ENCODE measurements around the gene COG5. TPM values are rescaled to one million over a fixed set of nuclear protein-coding genes. Genes with fewer than 3 reads are reported as not detected.

Gene COG5
- total RNA-seq, 1 experiment from 2014 or later, result 32.2 TPM

- no peak for DNase-seq (ENCODE audit: low spot score)
- Histone ChIP-seq H3K9me3 (ENCODE audit: low read depth, low read length, poor library complexity, severe bottlenecking) (no peaks in the 10 kb centered on the region), H3K27me3 (replicated peaks; ENCODE audit: insufficient read depth, low read depth, low read length, poor library complexity) (no peaks in the 10 kb centered on the region), H3K27ac (ENCODE audit: low read depth, low read length, poor library complexity, severe bottlenecking) (no peak overlapping the region), H3K4me3 (ENCODE audit: low read depth, low read length, poor library complexity, severe bottlenecking) (no peak overlapping the region), H3K36me3 (ENCODE audit: insufficient read depth, low read length, poor library complexity, severe bottlenecking) (no peaks in the 10 kb centered on the region), H3K4me1 (ENCODE audit: insufficient read depth, low read length, poor library complexity, severe bottlenecking) (no peaks in the 10 kb centered on the region)
- intact Hi-C loops (cut with micrococcal nuclease; ENCODE audit: unreplicated experiment), result no loop called here
- ChIA-PET POLR2A (ENCODE audit: low non-redundant PET) (no interaction called here), CTCF (no interaction called here)
- TF ChIP-seq EZH2 (IDR thresholded peaks at IDR 0.05; ENCODE audit: borderline replicate concordance, low read depth, low read length, poor library complexity, severe bottlenecking) (no peak), CTCF (conservative IDR thresholded peaks at IDR 0.05; ENCODE audit: low read depth, low read length) (no peak)
- BruUV-seq (replicated peaks), result no TSS peak
These were observed 289.2 kb downstream of the COG5 start for GRCh38 chr7:107274506-107274905.

- TF ChIP-seq CTCF (conservative IDR thresholded peaks at IDR 0.05; ENCODE audit: low read depth, low read length), result no peak
- TF ChIP-seq EZH2 (IDR thresholded peaks at IDR 0.05; ENCODE audit: borderline replicate concordance, low read depth, low read length, poor library complexity, severe bottlenecking), result no peak
- DNase-seq (ENCODE audit: low spot score), result no peak
- Histone ChIP-seq H3K4me3 (ENCODE audit: low read depth, low read length, poor library complexity, severe bottlenecking) (no peak overlapping the region), H3K36me3 (ENCODE audit: insufficient read depth, low read length, poor library complexity, severe bottlenecking) (no peaks in the 10 kb centered on the region), H3K27ac (ENCODE audit: low read depth, low read length, poor library complexity, severe bottlenecking) (no peak overlapping the region), H3K27me3 (replicated peaks; ENCODE audit: insufficient read depth, low read depth, low read length, poor library complexity) (no peaks in the 10 kb centered on the region), H3K9me3 (ENCODE audit: low read depth, low read length, poor library complexity, severe bottlenecking) (no peaks in the 10 kb centered on the region), H3K4me1 (ENCODE audit: insufficient read depth, low read length, poor library complexity, severe bottlenecking) (no peaks in the 10 kb centered on the region)
- ChIA-PET CTCF (no interaction called here), POLR2A (ENCODE audit: low non-redundant PET) (no interaction called here)
- intact Hi-C loops (cut with micrococcal nuclease; ENCODE audit: unreplicated experiment), result no loop called here
- BruUV-seq (replicated peaks), result no TSS peak
These were observed 293.9 kb downstream of the COG5 start for GRCh38 chr7:107269790-107270189.

GRCh38 chr7:107268594-107268993 is 295.1 kb downstream of the COG5 start:
- ChIA-PET POLR2A (ENCODE audit: low non-redundant PET) (no interaction called here), CTCF (no interaction called here)
- TF ChIP-seq CTCF (conservative IDR thresholded peaks at IDR 0.05; ENCODE audit: low read depth, low read length) (no peak), EZH2 (IDR thresholded peaks at IDR 0.05; ENCODE audit: borderline replicate concordance, low read depth, low read length, poor library complexity, severe bottlenecking) (no peak)
- Histone ChIP-seq H3K4me1 (ENCODE audit: insufficient read depth, low read length, poor library complexity, severe bottlenecking) (no peaks in the 10 kb centered on the region), H3K36me3 (ENCODE audit: insufficient read depth, low read length, poor library complexity, severe bottlenecking) (no peaks in the 10 kb centered on the region), H3K27ac (ENCODE audit: low read depth, low read length, poor library complexity, severe bottlenecking) (no peak overlapping the region), H3K4me3 (ENCODE audit: low read depth, low read length, poor library complexity, severe bottlenecking) (no peak overlapping the region), H3K9me3 (ENCODE audit: low read depth, low read length, poor library complexity, severe bottlenecking) (no peaks in the 10 kb centered on the region), H3K27me3 (replicated peaks; ENCODE audit: insufficient read depth, low read depth, low read length, poor library complexity) (no peaks in the 10 kb centered on the region)
- intact Hi-C loops (cut with micrococcal nuclease; ENCODE audit: unreplicated experiment), result no loop called here
- no TSS peak for BruUV-seq (replicated peaks)
- DNase-seq (ENCODE audit: low spot score), result no peak
